RKO (cell line): ENCODE measurements around the gene LRP8.
A peak's percentile ranks its signal among the peaks of the same experiment; 100 is the strongest.
"Not testable (repeated sequence)": the region's sequence is repeated elsewhere in the genome, so short reads cannot be mapped to it uniquely, and the experiment has no call there.

Source experiments
- DNase-seq: peaks from one replicate; pipeline ENCODE4 v3.0.0-alpha.2; 2016; ENCODE audit warnings: low spot score

The LRP8 gene

DNA sequence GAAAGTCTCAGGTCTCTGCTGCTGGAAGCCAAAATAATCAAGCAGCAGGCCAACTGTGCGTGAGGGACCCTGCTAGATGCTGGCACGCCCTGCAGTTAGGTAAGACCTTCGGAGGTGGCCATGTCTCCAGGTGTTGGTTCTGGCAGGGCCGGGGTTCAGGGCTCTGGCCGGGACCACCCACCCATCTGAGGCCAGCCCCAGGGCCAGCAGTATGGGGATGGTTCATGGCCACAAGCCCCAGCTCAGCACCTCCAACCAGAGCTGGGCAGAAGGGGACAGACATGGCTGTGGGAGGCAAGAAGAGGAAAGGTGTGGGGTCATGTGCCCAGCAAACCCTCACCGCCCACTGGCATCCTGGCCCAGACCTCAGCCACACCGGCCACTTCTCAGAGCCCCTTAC, 23.3 kb downstream of the LRP8 start:
- no peak for DNase-seq

DNA sequence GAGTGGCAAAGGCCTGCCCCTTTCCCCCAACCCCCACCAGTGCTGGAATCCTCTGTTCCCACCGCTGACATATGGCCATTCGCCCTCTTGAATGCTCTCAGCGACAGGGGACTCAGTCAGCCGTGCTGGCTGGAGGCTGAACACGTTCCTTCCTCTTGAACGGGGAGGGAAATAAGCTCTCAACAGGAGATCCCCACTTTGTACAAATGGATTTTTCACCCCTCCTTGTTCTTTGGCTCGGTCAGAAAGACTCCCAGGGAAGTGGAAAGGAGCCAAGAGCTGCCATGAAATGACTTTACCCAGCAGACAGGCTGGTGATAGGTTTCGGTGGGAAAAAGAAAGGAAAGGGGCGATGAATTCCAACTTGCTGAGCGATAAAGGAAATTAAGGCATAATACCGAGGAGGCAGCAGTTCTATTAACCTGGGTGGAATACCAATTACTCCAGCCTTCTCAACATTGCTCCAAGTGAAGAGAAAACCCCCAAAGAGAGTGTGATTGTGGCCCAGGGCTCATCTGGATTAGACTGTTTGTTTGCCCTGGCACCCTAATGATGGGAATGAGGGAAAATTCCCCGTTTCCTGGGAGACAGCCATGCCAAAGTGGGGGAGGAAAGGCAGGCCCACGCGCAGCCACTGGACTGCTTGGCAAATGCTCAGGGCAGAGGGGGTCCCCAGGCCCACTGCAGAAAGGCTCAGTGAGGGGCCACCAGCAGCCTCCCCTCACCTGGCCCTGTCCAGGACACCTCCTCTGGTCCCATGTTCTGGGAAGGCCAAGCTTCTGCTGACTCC, 23.9 kb downstream of the LRP8 start:
- no peak for DNase-seq

DNA sequence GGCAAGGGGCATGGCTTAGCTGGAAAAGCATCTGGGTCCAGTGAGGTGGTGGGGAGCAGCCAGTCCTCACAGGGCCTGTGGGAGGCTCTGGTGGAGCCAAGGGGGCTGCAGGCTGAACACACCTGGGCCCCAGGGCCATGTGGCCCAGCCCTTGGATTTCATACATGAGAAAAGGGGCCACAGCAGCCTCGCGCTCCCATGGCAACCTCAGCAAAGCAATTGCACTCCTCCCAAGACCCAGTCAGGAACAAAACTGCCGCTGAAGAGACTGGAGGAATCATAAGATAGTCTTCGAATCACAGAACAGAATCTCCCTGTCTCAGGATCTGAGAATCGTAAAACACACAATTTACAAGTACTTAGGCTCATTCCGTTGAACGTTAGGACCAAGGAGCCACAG, 24.6 kb downstream of the LRP8 start:
- no peak for DNase-seq

DNA sequence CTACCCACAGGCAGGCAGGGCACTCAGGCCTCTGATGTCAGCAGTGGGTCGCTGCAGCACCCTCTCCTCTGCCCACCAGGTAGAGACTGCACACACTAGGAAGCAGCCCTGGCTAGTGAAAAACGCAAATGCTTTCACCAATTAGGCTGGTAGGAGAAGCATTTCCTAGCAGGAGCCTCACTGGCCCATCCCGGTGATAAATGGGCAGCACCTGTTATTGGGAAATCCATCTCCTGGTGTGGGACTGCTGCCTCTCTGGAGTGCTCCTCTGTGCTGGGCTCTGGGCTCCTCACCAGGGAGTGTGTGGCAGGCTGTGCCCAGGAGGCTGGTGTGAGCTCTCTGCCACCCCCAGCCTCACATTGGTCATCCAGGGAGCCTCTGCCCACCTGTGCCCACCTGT, 28.6 kb downstream of the LRP8 start:
- DNase-seq: no peak

- no peak for DNase-seq
Measured at GRCh38 chr1:53298045-53298637, 29.7 kb downstream of the LRP8 start.

DNA sequence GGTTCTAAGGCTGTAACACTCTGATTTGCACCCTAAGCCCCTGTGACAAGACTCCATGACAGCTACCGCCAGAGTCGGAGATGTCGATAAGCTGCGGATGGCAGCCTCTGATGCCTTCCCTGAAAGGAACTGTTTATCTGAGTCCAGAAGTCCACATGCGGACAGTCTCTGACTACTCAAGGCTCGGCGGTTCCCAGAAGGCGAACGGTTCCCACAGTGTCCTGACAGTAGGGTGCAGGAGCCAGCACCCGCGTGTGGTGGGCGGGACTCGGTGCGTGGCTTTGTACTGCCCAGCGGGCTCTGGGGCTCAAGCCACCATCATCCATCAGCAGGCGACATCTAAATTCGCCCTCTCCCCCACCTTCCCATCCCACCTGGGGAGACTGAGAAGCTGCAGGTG, 30.7 kb downstream of the LRP8 start:
- no peak for DNase-seq

DNA sequence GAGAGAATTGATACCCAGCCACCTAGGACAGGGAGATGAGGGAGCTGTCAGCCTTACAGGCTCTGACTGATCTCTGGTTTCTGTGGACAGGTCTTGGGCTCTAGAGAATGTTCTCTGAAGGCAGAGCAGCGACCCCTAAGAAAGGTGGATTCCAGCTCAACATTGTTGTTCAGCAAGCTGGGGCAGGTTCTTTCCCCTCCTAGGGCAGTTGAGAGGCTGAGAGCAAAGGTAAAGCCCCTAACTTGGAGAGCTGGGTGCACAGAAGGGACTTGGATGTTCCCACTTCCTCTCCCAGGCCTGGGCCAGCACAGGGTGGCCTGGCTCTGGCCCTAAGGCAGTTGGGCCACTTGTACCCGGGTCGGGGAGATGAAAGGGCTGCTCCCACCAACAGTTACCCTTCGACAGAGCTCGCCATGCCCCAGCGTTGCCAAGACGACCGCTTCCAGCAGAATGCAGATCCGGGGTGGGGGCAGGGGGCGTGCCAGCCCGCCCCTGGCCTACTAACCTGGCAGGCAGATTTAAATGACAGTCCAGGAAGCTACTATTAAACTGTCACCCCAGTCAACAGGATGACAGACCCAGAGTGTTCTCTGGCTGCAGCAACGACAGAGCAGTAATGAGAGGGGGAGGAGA, 31.6 kb downstream of the LRP8 start:
- no peak for DNase-seq

- DNase-seq: no peak
Measured at GRCh38 chr1:53295726-53296116, 32.1 kb downstream of the LRP8 start.

- DNase-seq: no peak
Measured at GRCh38 chr1:53295295-53295694, 32.6 kb downstream of the LRP8 start.

GRCh38 chr1:53294567-53294966, 33.3 kb downstream of the LRP8 start:
- DNase-seq: no peak

- DNase-seq: no peak
Measured at GRCh38 chr1:53294061-53294460, 33.8 kb downstream of the LRP8 start.

DNA sequence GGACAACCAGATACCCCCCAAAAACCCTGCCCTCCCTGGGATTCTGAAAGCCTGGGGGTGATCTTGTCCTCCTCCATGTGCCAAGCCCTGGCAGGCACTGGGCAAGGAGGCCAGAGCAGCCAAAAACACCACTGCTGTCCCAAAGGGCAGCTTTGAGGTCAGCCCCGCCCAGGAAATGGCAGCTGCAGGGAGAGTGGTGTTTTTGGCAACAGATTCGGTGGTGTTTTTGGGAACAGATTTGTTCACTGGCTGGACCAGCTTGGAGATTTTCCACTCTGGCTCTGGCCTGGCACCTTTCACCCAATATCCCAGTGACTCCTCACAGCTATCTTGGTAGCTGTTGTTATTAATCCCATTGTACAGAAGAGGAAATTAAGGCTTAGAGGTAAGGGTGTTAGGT, 34.7 kb downstream of the LRP8 start:
- DNase-seq: no peak

- DNase-seq: no peak
Measured at GRCh38 chr1:53292690-53293089, 35.2 kb downstream of the LRP8 start.

DNA sequence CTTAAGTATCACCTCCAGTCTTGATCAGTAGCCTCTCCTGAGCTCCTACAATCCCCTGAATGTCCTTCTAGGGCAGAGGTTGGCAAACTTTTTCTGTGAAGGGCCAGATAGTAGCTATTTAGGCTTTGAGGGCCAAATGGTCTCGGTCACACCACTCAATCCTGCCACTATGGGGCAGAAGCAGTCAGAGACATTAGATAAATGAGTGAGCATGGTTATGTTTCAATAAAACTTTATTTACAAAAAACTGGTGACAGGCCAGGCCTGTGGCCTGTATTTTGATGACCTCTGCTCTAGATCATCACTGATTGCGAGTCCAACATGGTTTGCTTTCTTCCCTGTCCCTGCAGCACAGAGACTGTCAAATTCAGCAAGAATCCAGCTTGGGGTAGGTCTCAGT, 36.3 kb downstream of the LRP8 start:
- DNase-seq: peak; percentile 29

- no peak for DNase-seq
Measured at GRCh38 chr1:53288790-53289429, 39.0 kb downstream of the LRP8 start.

DNA sequence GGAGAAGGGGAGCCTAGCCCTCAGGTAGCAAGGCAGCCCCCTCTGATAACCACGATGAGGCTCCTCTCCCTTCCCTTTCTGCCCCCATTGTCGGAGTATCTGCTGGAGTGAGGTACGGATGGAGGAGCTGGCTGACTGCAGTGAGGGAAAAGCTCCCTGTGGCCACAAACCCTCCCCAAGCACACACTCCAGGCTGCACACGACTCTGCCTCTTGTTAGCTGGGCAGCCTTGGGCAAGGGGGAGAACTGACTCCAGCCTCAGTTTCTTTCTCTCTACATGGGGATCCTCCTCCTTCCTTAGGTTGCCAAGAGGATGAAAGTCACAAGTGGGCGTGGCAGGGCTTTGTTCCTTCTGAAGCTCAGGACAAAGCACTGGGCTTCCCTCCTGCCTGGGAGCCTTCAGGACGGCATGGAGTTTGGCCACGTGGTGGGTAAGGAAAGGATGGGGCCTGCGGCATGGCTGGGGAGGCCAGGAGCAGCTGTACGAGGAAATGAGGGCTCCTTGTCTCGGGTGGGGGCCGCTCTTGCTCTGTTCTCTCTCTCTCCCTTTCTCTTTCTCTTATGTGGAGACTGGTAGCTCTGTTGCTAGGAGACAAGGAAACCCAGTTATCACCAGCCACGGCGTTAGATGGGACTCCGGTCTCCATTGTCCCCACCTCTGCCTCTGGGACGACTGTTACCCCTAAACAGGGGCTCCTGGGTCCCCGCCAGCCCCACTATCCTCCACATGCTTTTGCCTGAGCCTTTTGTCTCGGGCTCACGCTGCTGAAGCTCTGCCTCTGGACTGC, 39.7 kb downstream of the LRP8 start:
- no peak for DNase-seq

GRCh38 chr1:53286955-53287354, 40.9 kb downstream of the LRP8 start:
- no peak for DNase-seq

DNA sequence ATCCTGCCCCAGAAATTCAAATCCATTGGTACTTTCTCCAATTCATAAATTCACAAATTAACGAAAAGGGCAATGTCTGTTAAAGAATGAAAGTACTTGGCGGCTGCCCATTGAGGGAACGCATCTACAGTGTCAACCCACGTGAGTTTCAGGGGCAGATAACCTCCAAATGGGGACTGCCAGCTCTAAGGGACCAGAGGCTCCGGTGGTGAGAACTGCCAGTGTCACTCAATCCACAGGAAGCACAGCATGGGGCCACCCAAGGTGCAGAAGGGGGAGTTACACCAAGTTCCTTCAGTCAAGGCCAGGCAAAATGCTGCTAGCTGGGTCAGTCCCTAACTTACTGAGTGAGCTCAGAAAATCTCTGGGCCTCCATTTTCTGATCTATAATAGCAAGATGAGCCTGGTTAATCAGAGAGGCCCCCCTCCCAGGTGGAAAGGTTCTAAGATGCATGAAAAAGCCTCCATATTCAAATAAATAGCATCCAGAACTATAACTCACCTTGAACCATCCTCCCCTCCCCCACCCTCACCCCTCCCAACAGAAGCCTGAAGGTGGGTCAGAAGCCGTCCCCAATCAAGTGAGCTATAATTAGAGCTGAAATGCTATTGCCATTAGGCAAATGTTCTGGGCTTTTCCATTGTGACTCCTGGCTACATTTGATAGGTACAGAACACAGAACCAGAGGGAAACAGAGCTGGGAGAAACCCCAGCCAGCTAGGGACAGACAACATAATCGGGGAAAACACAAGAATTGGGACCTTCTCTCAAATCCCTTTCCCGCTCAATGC, 41.7 kb downstream of the LRP8 start:
- no peak for DNase-seq

DNA sequence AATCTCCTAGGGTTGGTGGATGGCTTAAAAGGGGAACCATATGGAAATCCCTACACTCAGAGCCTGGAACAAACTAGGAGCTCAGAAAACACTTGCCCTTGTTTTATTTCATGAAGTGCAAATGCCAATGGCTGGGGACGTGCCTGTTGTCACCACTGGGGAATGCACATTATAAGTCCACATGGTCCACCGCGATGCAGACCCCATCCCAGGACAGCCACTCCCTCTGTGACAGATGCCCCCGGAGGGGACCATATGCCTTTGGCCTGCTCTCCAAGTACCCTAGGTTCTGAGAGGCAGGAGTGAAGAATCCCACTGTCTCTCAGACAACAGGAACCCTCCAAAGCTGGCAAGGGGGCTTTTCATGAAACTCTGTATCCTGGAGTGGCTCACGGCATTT, 42.3 kb downstream of the LRP8 start:
- no peak for DNase-seq

DNA sequence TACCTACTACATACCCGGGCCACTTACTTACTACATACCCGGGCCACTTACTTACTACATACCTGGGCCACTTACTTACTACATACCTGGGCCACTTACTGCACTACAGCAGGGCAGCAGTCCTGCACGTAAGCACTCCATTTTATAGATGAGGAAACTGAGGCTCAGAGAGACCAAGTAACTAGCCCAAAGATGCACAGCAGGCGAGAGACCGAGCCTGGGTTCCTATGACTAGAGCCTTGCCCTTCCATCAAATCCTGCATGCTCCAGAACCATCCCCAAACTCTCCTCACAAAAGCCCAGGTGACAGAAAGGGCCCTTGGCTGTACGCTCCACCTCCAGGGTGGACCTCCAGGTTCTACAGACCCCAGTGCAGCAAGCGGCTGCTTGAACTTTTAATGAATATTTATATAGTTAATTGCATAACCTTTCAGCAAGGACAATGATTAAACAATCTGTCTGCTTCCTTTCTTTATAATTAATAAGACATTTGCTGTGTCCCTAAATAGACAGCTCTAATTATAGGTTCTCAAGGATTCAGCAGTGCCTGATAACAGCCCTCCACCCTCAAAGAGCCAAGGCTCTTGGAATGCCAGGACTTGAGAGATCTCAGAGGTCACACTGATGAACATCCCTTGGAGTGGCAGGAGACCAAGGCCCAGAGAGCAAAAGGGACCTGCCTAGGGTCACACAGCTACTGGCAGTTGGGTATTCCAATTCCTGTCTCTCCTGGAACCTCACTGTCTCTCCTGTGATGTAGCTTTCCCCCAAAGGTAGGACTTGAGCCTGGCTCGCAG, 43.4 kb downstream of the LRP8 start:
- no peak for DNase-seq

GRCh38 chr1:53283156-53283555, 44.7 kb downstream of the LRP8 start:
- not testable (repeated sequence) for DNase-seq
